ENCODE results near the gene NELFCD. TPM values are rescaled to one million over a fixed set of nuclear protein-coding genes. Genes with fewer than 3 reads are reported as not detected.

Gene NELFCD
- total and polyA plus RNA-seq, 10 of the 15 experiments (the other 5 are each of a cell fraction or from before 2014, with no cell fraction given), result 8.9 to 109 (median 82.9) TPM

DNA sequence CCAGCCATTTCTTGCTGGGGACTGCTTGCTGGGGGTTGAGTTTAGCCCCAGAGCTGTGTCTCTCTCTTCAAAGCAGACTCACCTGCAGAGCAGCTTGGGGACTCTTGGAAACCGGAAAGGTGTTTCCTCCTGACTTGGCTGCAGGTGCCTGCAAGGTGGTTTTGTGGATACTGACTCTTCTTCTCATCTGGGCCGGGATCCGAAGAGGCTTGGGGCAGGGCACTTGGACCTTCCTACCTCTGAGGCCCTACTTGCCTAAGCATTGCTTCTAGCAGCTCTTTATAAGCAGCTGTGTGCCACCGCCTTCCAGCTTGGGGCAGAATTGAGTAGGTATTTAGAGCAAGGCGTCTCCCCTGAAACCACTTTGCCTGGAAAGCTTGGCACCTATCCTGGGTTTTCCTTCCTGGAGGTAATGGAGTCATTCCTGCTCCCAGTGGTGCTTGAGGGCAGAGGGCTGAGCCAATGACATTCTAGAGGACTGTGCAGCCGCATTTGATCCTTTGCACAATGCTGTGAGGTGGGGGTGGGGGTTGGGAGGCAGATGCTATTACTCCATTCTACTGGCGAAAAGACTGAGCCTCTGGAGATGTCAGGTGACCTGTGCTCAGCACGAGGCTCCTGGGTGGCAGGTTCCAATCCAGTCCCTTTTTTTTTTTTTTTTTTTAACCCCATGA, 29.4 kb downstream of the NELFCD start (continued):
- TF ChIP-seq, protein P1, sequence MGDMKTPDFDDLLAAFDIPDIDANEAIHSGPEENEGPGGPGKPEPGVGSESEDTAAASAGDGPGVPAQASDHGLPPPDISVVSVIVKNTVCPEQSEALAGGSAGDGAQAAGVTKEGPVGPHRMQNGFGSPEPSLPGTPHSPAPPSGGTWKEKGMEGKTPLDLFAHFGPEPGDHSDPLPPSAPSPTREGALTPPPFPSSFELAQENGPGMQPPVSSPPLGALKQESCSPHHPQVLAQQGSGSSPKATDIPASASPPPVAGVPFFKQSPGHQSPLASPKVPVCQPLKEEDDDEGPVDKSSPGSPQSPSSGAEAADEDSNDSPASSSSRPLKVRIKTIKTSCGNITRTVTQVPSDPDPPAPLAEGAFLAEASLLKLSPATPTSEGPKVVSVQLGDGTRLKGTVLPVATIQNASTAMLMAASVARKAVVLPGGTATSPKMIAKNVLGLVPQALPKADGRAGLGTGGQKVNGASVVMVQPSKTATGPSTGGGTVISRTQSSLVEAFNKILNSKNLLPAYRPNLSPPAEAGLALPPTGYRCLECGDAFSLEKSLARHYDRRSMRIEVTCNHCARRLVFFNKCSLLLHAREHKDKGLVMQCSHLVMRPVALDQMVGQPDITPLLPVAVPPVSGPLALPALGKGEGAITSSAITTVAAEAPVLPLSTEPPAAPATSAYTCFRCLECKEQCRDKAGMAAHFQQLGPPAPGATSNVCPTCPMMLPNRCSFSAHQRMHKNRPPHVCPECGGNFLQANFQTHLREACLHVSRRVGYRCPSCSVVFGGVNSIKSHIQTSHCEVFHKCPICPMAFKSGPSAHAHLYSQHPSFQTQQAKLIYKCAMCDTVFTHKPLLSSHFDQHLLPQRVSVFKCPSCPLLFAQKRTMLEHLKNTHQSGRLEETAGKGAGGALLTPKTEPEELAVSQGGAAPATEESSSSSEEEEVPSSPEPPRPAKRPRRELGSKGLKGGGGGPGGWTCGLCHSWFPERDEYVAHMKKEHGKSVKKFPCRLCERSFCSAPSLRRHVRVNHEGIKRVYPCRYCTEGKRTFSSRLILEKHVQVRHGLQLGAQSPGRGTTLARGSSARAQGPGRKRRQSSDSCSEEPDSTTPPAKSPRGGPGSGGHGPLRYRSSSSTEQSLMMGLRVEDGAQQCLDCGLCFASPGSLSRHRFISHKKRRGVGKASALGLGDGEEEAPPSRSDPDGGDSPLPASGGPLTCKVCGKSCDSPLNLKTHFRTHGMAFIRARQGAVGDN (IDR thresholded peaks at IDR 0.05), result no peak
- TF ChIP-seq SMC3 (IDR thresholded peaks at IDR 0.05; ENCODE audit: borderline replicate concordance, low read length), result no peak
- TF ChIP-seq, protein P2, sequence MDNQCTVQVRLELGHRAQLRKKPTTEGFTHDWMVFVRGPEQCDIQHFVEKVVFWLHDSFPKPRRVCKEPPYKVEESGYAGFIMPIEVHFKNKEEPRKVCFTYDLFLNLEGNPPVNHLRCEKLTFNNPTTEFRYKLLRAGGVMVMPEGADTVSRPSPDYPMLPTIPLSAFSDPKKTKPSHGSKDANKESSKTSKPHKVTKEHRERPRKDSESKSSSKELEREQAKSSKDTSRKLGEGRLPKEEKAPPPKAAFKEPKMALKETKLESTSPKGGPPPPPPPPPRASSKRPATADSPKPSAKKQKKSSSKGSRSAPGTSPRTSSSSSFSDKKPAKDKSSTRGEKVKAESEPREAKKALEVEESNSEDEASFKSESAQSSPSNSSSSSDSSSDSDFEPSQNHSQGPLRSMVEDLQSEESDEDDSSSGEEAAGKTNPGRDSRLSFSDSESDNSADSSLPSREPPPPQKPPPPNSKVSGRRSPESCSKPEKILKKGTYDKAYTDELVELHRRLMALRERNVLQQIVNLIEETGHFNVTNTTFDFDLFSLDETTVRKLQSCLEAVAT (IDR thresholded peaks at IDR 0.05), result no peak
- TF ChIP-seq RELA (IDR thresholded peaks at IDR 0.05; ENCODE audit: borderline replicate concordance, partially characterized antibody), result no peak
- no peak for TF ChIP-seq ZNF384 (IDR thresholded peaks at IDR 0.05; ENCODE audit: borderline replicate concordance, low read depth, low read length)
- TF ChIP-seq RAD51 (IDR thresholded peaks at IDR 0.05), result no peak
- no peak for TF ChIP-seq KLF5 (IDR thresholded peaks at IDR 0.05; ENCODE audit: partially characterized antibody)
- no peak for TF ChIP-seq KAT2A (conservative IDR thresholded peaks at IDR 0.05; ENCODE audit: control insufficient read depth, low read depth, low read length)
- no peak for TF ChIP-seq TARDBP (IDR thresholded peaks at IDR 0.05; ENCODE audit: borderline replicate concordance)
